ENCODE data around the gene ANKRD22. TPM values are rescaled to one million over a fixed set of nuclear protein-coding genes. Genes with fewer than 3 reads are reported as not detected.

The ANKRD22 gene
- total and polyA plus RNA-seq, 10 of the 15 experiments (the other 5 are each of a cell fraction or from before 2014, with no cell fraction given), result 0.30 to 1.3 (median 0.71) TPM

GRCh38 chr10:88828310-88828709 lies 23.3 kb downstream of the ANKRD22 start:
- FAIRE-seq, result no peak
- ChIA-PET RAD21 (ENCODE audit: unreplicated experiment) (interaction anchor here (0.6 to 2.1 kb wide), 3 partner anchors 80 to 106 kb away, joined by 4 to 14 read pairs (median 4); no protein-coding TSS in a partner anchor), POLR2A (no interaction called here), CTCF (interaction anchor here (0.7 to 22.7 kb wide), 5 partner anchors 8 to 159 kb away, joined by 3 to 895 read pairs (median 17); no protein-coding TSS in a partner anchor), SMC1A (ENCODE audit: uncharacterized antibody, unreplicated experiment) (interaction anchor here (0.7 to 18.0 kb wide), 9 partner anchors 8 to 540 kb away, joined by 3 to 575 read pairs (median 4); no protein-coding TSS in a partner anchor)
- Histone ChIP-seq H3K79me2 (ENCODE audit: control insufficient read depth, insufficient read depth, low read length) (no peaks in the 10 kb centered on the region), H3K36me3 (ENCODE audit: control insufficient read depth in 2 of 2, insufficient read depth in 2 of 2, low read length in 1 of 2) (no peaks in the 10 kb centered on the region), H3K9ac (ENCODE audit: control insufficient read depth, insufficient read depth, low read length) (no peak overlapping the region), H3K4me1 (ENCODE audit: control insufficient read depth, insufficient read depth, low read length) (0 out of 2 replicates have a peak, but pooled peaks cover 3% of the 10 kb centered on the region), H3K9me3 (replicated peaks; ENCODE audit: control insufficient read depth, insufficient read depth, low read length) (no peaks in the 10 kb centered on the region), H3K27me3 (replicated peaks in 1 of 2; ENCODE audit: control insufficient read depth in 2 of 2, insufficient read depth in 2 of 2, low read length in 1 of 2) (no peaks in the 10 kb centered on the region), H3K4me3 (no peak overlapping the region), H4K20me1 (ENCODE audit: control insufficient read depth, insufficient read depth) (no peaks in the 10 kb centered on the region), H2AFZ (ENCODE audit: control insufficient read depth, low read depth, low read length) (no peak overlapping the region), H3K27ac (ENCODE audit: control insufficient read depth, insufficient read depth) (no peak overlapping the region), H3K4me2 (ENCODE audit: control insufficient read depth, insufficient read depth) (no peak overlapping the region)
- BruUV-seq (replicated peaks), result no TSS peak
- in situ Hi-C loops (cut with MboI) (no loop called here), intact Hi-C loops (cut with micrococcal nuclease; ENCODE audit: unreplicated experiment) (no loop called here)
- no peak for DNase-seq (ENCODE audit: low read depth, low spot score)
- 0% methylated on average over 1 of the region's 1 CpG for WGBS (ENCODE audit: insufficient coverage, insufficient replicate concordance, low lambda C conversion rate, missing lambda C conversion rate)
- TF ChIP-seq ZBTB11 (CRISPR knock-in tag; IDR thresholded peaks at IDR 0.05) (no peak), YBX1 (IDR thresholded peaks at IDR 0.05) (no peak), SUZ12 (IDR thresholded peaks at IDR 0.05; ENCODE audit: unreplicated experiment) (no peak)
- ATAC-seq, result no peak

Measured in GM12878 (cell line).